AG04449 (cell line): ENCODE measurements around the gene PRAMEF1.
"Not testable (repeated sequence)": the region's sequence is repeated elsewhere in the genome, so short reads cannot be mapped to it uniquely, and the experiment has no call there.

Experiments used
- CTCF ChIA-PET: fragments of 350-600 bp; formaldehyde crosslinking; extraction: SDS; loops from one replicate; lab custom pipeline; 2021; ENCODE audit warnings: antibody characterized with exemption; lab: Yijun Ruan, JAX
- POLR2A ChIA-PET: fragments of 400-600, 350-600 bp; formaldehyde crosslinking; extraction: SDS; loops from one replicate; lab custom pipeline; 2020; ENCODE audit warnings: antibody characterized with exemption, inconsistent platforms; lab: Yijun Ruan, JAX
- DNase-seq: peaks from one replicate; pipeline ENCODE4 v3.0.0-alpha.2; 2010; ENCODE audit warnings: low read depth, low spot score
- H3K4me3 ChIP-seq: 2 replicates; pipeline ENCODE4 v1.5.1; 2011; ENCODE audit warnings: low read depth, mild to moderate bottlenecking, control low read depth, low read length
- TF ChIP-seq, protein P1 (sequence below): IDR thresholded peaks from one replicate; pipeline ENCODE4 v1.5.1; 2011; ENCODE audit warnings: mild to moderate bottlenecking, moderate library complexity, low read length, control low read depth, inconsistent platforms; ENCODE audit not compliant: insufficient read depth; ENCODE audit errors: missing control alignments

The PRAMEF1 gene

DNA sequence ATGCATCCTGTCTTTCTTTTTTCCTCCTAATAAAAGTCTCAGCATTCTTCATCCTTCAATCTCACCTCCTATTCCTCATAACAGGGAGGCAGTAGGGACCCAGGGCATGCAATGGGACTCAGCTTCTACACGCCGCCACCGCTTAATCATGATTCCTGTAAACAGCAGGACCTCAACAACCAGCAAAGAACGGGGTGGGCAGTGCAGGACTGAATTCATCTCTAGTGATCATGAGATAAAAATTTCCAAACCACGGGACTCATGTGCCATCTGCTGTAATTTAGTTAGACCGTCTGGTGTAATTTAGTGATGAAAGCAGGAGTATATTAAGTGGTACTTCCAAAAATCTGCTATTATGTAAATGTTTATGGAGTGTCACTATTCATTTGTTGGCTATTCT is 12.3 kb upstream of the PRAMEF1 start:
- POLR2A ChIA-PET, result no interaction called here
- DNase-seq, result no peak
- H3K4me3 ChIP-seq, result no peak overlapping the region
- TF ChIP-seq, protein P1, sequence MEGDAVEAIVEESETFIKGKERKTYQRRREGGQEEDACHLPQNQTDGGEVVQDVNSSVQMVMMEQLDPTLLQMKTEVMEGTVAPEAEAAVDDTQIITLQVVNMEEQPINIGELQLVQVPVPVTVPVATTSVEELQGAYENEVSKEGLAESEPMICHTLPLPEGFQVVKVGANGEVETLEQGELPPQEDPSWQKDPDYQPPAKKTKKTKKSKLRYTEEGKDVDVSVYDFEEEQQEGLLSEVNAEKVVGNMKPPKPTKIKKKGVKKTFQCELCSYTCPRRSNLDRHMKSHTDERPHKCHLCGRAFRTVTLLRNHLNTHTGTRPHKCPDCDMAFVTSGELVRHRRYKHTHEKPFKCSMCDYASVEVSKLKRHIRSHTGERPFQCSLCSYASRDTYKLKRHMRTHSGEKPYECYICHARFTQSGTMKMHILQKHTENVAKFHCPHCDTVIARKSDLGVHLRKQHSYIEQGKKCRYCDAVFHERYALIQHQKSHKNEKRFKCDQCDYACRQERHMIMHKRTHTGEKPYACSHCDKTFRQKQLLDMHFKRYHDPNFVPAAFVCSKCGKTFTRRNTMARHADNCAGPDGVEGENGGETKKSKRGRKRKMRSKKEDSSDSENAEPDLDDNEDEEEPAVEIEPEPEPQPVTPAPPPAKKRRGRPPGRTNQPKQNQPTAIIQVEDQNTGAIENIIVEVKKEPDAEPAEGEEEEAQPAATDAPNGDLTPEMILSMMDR, result no peak
- CTCF ChIA-PET, result no interaction called here

DNA sequence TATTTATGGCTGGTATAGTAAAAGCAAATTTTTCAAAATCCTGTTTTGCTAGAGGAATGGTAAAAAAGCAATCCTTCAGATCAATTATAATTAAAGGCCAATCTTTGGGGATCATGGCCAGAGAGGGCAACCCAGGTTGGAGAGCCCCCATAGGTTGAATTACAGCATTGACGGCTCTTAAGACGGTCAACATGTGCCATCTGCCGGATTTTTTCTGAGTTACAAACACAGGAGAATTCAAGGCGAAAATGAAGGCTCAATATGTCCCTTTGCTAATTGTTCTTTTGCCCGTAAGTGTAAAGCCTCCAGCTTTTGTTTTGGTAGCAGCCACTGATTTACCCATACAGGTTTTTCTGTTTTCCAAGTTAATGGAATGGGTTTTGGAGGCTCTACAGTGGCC is 9.7 kb upstream of the PRAMEF1 start:
- CTCF ChIA-PET, result not testable (repeated sequence)

DNA sequence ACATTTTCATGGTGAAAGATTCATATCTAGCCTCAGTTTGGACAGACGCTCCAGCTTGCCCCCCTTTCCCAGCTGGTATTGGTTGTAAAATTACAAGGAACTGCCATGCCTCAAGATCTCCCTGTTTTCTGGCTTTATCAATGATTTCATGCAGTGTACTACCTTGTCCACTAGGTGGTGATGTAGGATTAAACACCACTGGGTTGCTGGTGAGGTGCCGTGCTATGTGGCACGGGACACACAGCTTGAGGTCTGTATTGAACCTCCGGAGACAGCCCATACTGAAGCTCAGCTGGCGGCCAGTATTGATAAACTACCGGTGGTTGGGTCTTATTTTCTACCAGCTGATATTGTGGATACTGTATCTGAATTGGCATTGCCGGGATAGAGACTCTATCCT is 7.4 kb upstream of the PRAMEF1 start:
- H3K4me3 ChIP-seq, DNase-seq, POLR2A ChIA-PET, CTCF ChIA-PET: not testable (repeated sequence)

More for the DNA sequence above, 9.7 kb upstream of the PRAMEF1 start:
- DNase-seq, POLR2A ChIA-PET, H3K4me3 ChIP-seq: not testable (repeated sequence)

DNA sequence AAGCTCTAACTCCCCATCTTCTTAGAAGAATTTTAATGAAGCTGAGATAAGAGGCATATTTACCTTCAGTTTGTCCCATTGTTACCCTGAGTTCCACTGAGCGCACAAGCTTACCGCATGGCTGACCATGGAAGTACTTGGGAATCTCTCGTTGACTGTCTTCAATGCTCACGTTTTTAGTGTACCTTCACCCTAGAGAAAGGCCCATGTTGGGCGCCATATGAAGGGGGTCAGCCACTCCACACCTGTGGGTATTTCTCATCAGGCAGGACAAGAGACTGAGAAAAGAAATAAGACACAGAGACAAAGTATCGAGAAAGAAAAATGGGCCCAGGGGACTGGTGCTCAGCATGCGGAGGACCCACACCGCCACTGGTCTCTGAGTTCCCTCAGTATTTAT is 6.5 kb upstream of the PRAMEF1 start:
- POLR2A ChIA-PET, CTCF ChIA-PET, DNase-seq, H3K4me3 ChIP-seq: not testable (repeated sequence)

DNA sequence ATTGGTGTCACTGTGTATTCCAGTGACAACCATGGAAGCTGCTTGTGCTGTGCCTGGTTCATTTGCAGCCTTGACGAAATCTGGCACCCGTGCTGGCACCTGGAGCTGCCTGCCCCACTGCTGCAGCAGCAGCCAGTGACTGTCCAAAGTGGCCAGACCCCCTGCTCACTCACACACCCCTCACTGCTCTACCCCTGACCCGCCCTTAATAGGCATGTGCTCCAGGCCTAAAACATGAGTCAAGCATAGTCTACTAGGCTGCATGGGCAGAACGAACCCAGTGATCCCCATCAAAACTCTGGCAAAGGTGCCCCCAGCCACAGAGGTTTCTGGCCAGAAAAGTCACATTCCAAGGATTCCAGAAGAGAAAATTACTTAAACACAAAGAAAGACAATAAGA is 7.7 kb downstream of the PRAMEF1 start:
- DNase-seq, result no peak
- ChIA-PET CTCF (no interaction called here), POLR2A (no interaction called here)
- TF ChIP-seq, protein P1, result no peak
- H3K4me3 ChIP-seq, result no peak overlapping the region

DNA sequence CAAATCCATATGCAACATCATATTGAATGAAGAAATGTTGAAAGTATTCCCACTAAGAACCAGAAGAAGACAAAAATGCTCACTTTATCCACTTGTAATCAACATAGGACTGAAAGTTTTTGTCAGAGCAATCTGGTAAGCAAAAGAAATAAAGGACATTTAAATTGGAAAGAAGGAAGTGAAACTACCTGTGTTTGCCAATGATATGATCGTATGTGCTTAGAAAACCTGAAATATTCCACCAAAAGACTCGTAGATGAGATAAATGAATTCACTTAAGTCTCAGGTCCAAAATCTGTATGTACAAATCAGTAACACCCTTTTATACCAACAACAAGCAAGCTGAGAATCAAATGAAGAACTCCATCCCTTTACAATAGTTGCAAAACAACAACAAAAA is 8.5 kb downstream of the PRAMEF1 start:
- DNase-seq, result no peak
- ChIA-PET CTCF (no interaction called here), POLR2A (no interaction called here)
- TF ChIP-seq, protein P1, result no peak
- H3K4me3 ChIP-seq, result no peak overlapping the region

DNA sequence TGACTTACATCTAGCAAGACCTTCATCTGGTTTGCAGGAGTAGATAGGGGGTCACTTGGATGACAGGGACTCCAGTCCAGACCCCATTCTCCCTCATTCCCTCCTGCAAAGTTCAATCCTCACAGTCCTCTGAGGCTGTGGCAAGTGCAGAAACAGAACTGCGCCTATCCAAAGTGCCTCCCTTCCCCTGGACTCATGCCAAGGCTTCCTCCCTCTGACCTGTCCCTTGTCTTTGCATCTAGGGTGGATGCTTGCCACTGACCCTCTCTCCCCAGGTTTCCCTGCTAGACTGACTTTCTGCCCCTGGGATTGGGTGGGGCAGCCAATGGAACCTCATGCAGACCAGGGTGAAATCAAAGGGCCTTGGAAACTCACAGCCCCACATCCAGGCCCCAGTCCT is 18.7 kb downstream of the PRAMEF1 start:
- ChIA-PET POLR2A (no interaction called here), CTCF (no interaction called here)
- no peak overlapping the region for H3K4me3 ChIP-seq
- TF ChIP-seq, protein P1, result no peak
- no peak for DNase-seq

DNA sequence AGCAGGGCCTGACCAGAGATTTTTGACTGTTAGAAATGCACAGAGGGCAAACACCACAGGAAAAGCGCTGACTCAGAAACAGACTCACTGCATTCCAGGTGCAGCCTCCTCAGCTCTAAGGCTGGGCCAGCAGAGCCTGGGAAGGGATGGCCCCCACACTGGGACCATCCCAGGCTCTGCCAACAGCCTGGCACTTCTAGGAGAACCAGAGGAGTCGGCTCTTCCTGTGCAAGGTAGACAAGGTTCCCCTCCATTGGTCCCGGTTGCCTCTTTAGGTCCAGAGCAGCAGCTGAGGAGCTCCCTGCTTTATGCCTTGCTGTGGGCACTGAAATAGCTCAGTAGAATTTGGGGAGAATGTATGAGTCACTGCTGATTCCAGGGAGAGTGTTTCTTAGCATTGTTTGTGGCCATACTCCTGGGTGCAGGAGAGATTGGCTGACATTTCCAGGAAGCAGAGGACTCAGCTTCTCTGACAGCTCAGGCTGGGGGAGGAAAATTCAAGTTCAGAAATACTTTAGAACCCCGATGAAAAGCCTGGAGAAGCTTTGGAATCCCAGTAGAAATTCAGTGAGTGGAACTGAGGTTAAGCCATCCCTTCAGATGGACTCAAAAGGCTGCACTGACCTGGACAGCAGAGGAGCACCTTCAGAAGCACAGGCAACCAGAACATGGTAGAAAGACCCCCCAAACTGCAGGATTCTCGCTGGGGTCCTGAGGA is 19.7 kb downstream of the PRAMEF1 start:
- ChIA-PET POLR2A (no interaction called here), CTCF (no interaction called here)
- TF ChIP-seq, protein P1, result no peak
- no peak for DNase-seq
- H3K4me3 ChIP-seq, result no peak overlapping the region
